Pons (tissue), 1 donor: ENCODE measurements around the gene RET.

Source experiments
- DNase-seq: peaks from one replicate; pipeline ENCODE4 v3.0.0-alpha.2; 2016; ENCODE audit warnings: low spot score

RET gene

DNA sequence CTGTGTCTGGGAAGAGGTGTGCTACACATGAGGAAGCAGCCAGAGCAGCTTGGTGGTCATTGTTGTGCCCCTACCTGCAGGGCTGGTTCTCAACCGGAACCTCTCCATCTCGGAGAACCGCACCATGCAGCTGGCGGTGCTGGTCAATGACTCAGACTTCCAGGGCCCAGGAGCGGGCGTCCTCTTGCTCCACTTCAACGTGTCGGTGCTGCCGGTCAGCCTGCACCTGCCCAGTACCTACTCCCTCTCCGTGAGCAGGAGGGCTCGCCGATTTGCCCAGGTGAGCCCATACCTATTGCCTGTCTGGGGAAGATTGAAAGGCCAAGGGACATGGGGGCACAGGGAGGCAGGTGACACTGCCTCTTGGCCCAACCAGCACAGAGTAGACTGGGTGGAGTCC, 32.1 kb downstream of the RET start:
- DNase-seq: no peak

DNA sequence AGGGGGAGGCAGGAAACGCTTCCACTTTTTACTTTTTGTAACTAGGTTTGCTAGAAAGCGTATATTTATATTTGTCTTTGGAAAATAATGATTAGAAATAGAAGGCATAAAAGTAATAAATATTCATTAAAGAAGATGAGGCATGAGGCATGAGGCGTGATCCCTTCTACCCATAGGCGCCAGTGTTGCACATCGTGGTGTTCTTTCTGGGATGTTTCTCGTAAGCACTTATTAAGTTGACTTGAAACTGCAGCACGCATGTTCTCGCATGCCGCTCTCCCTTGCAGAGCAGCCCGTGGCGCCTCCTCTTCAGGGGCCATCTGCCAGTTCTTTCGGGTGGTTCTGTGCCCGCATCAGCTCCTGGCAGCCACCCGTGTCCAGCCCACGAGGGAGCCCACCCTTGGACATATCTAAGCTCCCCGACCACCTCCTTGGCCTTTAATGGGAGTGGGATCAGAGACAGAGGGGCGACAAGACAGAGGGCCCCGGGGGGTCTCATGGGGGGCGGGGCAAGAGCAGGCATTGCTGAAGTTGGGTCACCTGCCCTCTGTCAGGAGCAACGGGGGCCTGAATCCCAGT, 32.9 kb downstream of the RET start:
- DNase-seq: no peak

- DNase-seq: no peak
These were observed 33.6 kb downstream of the RET start for GRCh38 chr10:43110338-43111071.

DNA sequence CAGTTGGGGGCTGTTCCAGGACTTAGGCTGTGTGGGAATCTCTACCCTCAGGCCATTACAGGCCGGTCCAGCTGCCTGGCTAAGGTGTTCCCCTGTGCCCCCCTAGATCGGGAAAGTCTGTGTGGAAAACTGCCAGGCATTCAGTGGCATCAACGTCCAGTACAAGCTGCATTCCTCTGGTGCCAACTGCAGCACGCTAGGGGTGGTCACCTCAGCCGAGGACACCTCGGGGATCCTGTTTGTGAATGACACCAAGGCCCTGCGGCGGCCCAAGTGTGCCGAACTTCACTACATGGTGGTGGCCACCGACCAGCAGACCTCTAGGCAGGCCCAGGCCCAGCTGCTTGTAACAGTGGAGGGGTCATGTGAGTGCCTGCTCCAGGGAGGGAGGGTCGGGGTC, 34.2 kb downstream of the RET start:
- no peak for DNase-seq

GRCh38 chr10:43111921-43112607, 35.2 kb downstream of the RET start:
- no peak for DNase-seq

DNA sequence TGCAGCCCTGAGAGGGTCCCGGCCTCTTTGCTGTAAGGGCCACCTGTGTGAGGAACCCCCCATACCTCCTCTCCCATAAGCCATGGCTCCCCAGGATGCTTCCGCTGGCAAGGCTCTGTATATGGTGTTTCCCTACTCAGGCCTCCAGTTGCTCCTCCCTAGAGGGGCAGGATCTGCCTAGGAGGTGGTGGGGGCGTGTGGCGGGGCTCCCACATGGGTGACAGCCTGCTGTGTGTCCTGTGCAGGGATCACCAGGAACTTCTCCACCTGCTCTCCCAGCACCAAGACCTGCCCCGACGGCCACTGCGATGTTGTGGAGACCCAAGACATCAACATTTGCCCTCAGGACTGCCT, 35.7 kb downstream of the RET start:
- no peak for DNase-seq

DNA sequence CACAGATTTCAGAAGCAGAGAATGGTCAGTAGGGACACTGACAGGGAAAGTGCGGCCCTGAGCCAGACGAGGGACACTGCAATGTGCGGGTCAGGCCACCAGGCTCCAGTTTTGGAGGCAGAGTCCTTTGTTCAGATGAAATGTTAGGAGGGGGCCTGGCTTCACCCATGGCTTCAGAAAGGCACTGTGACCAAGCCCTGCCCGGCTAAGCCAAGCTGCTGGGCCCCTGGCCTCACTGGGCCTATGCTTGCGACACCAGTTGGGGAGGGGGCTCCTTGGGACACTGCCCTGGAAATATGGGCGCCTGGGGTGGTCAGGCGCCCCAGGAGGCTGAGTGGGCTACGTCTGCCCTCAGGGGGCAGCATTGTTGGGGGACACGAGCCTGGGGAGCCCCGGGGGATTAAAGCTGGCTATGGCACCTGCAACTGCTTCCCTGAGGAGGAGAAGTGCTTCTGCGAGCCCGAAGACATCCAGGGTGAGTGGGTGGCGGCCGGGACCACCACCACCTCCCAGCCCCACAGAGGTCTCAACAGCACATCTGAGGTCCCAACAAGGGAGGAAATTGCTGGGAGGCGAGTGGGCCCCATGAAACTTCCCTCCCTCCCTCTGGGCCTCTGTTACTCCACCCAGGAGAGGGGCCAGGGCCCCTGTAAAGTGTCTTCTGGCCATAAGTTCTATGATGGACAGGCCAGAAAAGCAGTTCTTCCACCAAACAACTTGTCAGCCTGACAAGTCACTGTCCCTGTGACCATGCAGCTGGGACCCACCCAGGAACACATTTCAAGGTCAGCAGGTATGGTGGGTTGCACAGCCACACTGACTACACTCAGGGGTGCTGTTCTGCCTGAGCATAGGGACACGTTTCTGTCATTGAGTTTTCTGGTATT, 36.6 kb downstream of the RET start:
- no peak for DNase-seq

DNA sequence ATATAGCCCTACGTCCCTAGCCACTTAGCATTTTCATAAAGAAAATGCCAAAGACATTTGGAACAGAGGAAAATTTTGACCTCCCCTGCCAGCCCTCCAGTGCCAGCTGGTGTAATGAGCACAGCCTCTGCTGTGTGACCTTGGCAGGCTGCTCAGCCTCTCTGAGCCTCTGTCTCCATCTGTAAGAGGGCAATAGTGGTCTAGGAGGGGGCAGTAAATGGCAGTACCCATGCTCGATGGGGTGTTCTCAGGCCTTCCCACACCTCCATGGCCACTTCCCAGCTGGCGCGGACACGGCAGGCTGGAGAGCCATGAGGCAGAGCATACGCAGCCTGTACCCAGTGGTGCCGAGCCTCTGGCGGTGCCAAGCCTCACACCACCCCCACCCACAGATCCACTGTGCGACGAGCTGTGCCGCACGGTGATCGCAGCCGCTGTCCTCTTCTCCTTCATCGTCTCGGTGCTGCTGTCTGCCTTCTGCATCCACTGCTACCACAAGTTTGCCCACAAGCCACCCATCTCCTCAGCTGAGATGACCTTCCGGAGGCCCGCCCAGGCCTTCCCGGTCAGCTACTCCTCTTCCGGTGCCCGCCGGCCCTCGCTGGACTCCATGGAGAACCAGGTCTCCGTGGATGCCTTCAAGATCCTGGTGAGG, 37.3 kb downstream of the RET start:
- DNase-seq: no peak

DNA sequence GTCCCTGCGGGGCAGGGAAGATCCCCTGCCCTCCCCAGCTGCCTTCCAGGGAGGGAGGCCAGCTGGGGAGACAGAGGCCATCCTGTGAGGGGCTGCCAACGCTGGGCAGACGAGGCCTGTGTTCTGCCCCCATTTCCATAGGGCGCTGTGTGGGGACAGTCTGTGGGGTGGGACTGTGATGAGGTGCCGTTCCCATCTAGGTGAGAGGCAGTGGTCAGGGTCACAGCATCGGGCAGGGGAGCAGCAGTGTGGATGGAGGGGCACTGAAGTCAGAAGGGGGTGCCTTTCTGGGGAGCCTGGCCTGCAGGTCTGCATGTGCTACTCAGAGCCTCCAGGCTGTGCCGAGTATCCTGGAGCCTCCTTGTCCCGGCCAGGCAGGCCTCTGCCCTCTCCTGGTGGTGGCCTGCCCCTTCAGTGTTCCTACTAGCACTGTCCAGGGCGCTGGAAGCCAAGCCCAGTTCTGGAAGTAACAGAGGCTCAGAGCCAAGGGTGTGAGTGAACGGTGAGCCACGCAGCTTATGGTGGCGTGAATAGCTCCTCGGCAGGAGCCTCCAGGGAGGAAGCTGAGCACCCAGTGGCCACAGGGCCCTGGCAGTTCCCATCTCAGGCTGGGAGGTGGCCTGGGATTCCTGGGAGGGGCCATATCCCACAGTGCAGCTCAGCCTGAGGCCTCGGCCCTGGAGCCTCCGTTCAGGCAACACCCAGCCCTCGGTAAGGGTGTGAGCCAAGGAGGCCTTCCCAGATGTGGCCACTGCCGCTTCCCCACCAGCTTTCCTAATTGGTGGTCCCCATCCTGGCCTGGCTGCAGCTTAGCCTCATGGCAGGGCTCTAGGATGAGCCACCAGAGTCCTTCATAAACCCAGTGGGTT, 38.1 kb downstream of the RET start:
- no peak for DNase-seq

- DNase-seq: no peak
These were observed 39.2 kb downstream of the RET start for GRCh38 chr10:43115881-43116595.

GRCh38 chr10:43116596-43116995, 39.7 kb downstream of the RET start:
- DNase-seq: no peak

DNA sequence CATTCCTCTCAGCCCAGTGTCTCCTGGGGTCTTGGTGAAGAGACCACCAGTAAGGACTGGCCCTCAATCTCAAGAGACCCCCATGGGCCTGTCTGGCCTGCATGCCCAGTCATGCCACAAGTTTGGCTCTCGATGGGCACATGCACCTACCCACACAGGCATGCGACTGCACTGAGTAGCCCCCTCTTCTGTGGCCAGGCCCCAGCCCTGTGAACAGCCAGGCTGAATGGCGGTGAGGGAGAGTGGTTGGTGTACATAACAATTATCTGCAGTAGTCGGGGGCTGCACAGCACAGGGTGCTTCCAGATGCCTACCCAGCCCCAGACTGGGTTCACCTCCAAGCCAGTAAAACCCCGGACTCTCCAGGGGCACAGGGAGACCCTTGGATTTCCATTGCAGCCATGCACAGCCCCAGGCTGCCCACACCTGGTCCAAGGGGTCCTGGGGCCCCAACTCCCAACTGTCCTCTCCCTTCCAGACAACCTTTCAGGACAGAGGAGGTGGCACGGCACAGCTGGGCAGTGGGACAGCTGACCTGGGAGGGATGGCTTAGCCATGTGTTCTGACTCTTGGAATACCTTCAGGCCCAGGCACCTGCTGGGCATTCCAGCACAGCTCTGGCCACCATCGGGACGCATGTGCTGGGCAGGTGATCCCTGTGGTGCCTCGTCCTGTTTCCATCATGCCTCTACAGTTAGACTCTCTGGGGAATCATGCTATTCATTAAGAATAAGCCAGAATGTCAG, 40.3 kb downstream of the RET start:
- DNase-seq: no peak

- DNase-seq: no peak
These were observed 41.1 kb downstream of the RET start for GRCh38 chr10:43117777-43118583.

- no peak for DNase-seq
These were observed 42.0 kb downstream of the RET start for GRCh38 chr10:43118631-43119415.

GRCh38 chr10:43119416-43120115, 42.7 kb downstream of the RET start:
- no peak for DNase-seq

DNA sequence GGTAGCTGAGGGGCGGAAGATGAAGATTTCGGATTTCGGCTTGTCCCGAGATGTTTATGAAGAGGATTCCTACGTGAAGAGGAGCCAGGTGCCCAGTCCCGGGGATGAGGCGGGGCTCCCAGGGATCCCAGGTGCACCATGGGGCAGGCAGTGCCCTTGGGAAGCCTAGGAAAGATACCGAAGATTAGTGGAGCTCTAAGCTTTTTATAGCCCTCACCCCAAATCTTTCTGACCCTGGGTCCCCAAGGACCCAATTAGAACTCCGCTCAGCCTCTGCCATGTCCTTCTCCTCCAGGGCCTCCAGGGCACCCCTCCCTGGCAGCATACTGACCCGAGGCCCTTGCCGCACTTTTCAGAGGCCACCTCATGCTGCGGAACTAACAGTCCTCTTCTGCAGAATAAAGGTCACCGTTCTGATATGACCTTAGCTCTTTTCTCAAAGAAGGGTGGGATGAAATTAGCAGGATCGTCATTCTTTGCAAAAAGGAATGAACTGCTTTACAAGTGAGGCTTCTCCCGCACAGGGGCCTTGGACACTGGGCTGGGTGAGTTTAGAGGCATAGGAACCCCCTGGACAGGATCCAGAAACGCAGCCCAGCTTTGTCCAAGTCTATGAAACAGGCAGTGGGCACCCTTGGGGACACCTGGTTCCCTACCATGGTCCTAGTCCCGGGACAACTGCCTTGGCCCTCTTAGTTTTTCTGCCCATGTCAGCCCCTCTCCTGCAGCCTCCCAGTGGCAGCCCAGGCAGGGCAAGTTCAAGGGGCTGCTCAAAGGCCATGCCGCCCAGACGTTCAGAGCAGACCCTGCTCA, 43.5 kb downstream of the RET start:
- no peak for DNase-seq
